Panc1 (cell line): ENCODE measurements around the gene AOC2. TPM values are rescaled to one million over a fixed set of nuclear protein-coding genes. Genes with fewer than 3 reads are reported as not detected.

Source experiments
- ATAC-seq: fragments of 200-7000 bp; cut with Tn5 transposase; 2 replicates; pipeline ENCODE4 v1.9.1; 2020; ENCODE audit warnings: mild to moderate bottlenecking, moderate library complexity
- BruUV-seq: library from RNA; stranded (reverse); fragments of 400-500 nt; replicated peaks from 2 replicates; lab custom pipeline; 2021; lab: Mats Ljungman, UMichigan
- CTCF ChIA-PET: fragments of 300-600 bp; sonication (Branson Sonifier 250); formaldehyde crosslinking; loops from one replicate; lab custom pipeline; 2022; ENCODE audit warnings: antibody characterized with exemption; lab: Charles Lee
- POLR2A ChIA-PET: fragments of 300-600 bp; sonication (Branson Sonifier 250); formaldehyde crosslinking; loops from one replicate; lab custom pipeline; 2022; ENCODE audit warnings: antibody characterized with exemption; lab: Charles Lee
- DNase-seq: peaks from one replicate; pipeline ENCODE4 v3.0.0-alpha.2; 2010; ENCODE audit warnings: low read depth, low spot score
- H3K27ac ChIP-seq: 2 replicates; pipeline ENCODE4 v1.5.1; 2011; ENCODE audit warnings: mild to moderate bottlenecking, low read length, inconsistent platforms
- H3K27me3 ChIP-seq: fragments of 200-500 bp; sonication (Bioruptor generic); 2 replicates; pipeline ENCODE4 v1.6.0; 2014; ENCODE audit warnings: low read length, inconsistent platforms; ENCODE audit not compliant: control insufficient read depth, insufficient read depth
- H3K36me3 ChIP-seq: fragments of 200-500 bp; sonication (Bioruptor generic); 2 replicates; pipeline ENCODE4 v1.5.1; 2014; ENCODE audit warnings: inconsistent platforms, mild to moderate bottlenecking, low read length, moderate library complexity; ENCODE audit not compliant: control insufficient read depth, insufficient read depth
- H3K4me1 ChIP-seq: 2 replicates; pipeline ENCODE4 v1.5.1; 2011; ENCODE audit warnings: inconsistent platforms, mild to moderate bottlenecking, low read length, moderate library complexity; ENCODE audit not compliant: control insufficient read depth, insufficient read depth
- H3K4me3 ChIP-seq, 2 experiments: 2 replicates each; pipeline ENCODE4 v1.5.1; 2011 to 2012; ENCODE audit warnings: low read depth in 2 of 2, low read length in 2 of 2, mild to moderate bottlenecking in 2 of 2, inconsistent platforms in 1 of 2, moderate library complexity in 1 of 2
- H3K9me3 ChIP-seq: fragments of 200-500 bp; sonication (Bioruptor generic); 2 replicates; pipeline ENCODE4 v1.5.1; 2014; ENCODE audit warnings: low read depth, mild to moderate bottlenecking, inconsistent platforms, low read length, moderate library complexity; ENCODE audit not compliant: control insufficient read depth, insufficient read depth
- POLR2AphosphoS5 ChIP-seq: IDR thresholded peaks from 2 replicates; pipeline ENCODE4 v1.6.1; 2012; ENCODE audit warnings: mild to moderate bottlenecking, low read depth, low read length, moderate library complexity
- SIN3A ChIP-seq: IDR thresholded peaks from 2 replicates; pipeline ENCODE4 v1.6.1; 2012; ENCODE audit warnings: low read depth, mild to moderate bottlenecking, low read length, moderate library complexity, borderline replicate concordance; ENCODE audit not compliant: insufficient read depth
- TCF7L2 ChIP-seq: IDR thresholded peaks from 2 replicates; pipeline ENCODE4 v1.6.1; 2011; ENCODE audit warnings: mild to moderate bottlenecking, low read depth, low read length, inconsistent platforms
- in situ Hi-C: cut with HindIII; loops from 2 replicates; pipeline ENCODE4 v1.10.0; 2016; ENCODE audit warnings: low sequenced_read_pairs, low pct_unique_long_range_greater_than_20kb
- intact Hi-C: fragments of 100-400 bp; cut with micrococcal nuclease; formaldehyde crosslinking; loops from one replicate; pipeline ENCODE4 v1.10.0; 2022; ENCODE audit not compliant: unreplicated experiment
- total RNA-seq: library from RNA; stranded (reverse); gene quantifications from one replicate; pipeline ENCODE4 v1.2.1, GENCODE V29; 2021; ENCODE audit not compliant: unreplicated experiment
- TF ChIP-seq, protein P1 (sequence below), 2 experiments: IDR thresholded peaks; 2 replicates each; pipeline ENCODE4 v1.6.1; 2011 to 2012; ENCODE audit warnings: low read depth in 2 of 2, control low read depth in 1 of 2, low read length in 1 of 2, mild to moderate bottlenecking in 1 of 2, moderate library complexity in 1 of 2; ENCODE audit not compliant: insufficient read depth in 1 of 2
- TF ChIP-seq, protein P2 (sequence below): fragments of 450-650 bp; IDR thresholded peaks from 2 replicates; pipeline ENCODE4 v1.5.1; 2017; ENCODE audit warnings: mild to moderate bottlenecking

The AOC2 gene
- total RNA-seq, 1 experiment from 2014 or later: 0.85 TPM

GRCh38 chr17:42891539-42892152, 47.3 kb downstream of the AOC2 start:
- TF ChIP-seq SIN3A: no peak
- no peak for TF ChIP-seq TCF7L2
- intact Hi-C loops (no loop called here), in situ Hi-C loops (no loop called here)
- ChIA-PET POLR2A (no interaction called here), CTCF (no interaction called here)
- ATAC-seq: peak; percentile 76
- H3K9me3 ChIP-seq: no peaks in the 10 kb centered on the region
- BruUV-seq: no TSS peak
- no peaks in the 10 kb centered on the region for H3K27me3 ChIP-seq
- no peaks in the 10 kb centered on the region for H3K4me1 ChIP-seq
- H3K36me3 ChIP-seq: no peaks in the 10 kb centered on the region
- no peak for DNase-seq
- H3K4me3 ChIP-seq: no peak overlapping the region
- H3K27ac ChIP-seq: no peak overlapping the region

DNA sequence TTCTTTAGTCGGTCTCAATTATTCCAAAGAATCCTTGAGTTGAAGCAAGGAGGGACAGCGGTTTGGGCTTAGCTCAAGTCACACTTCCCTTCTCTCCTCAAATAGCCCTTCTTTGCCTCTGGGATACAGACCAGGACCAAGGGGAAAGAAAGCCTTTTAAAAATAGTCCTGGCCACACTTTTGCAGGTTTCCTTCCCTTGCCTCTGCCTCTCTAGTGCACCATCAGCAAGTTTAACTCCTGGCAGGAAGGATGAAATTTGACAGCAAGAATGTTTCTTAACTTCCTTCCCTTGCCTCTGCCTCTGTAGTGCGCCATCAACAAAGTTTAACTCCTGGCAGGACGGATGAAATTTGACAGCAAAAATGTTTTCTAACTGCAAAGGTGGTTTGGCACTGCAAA, 49.0 kb downstream of the AOC2 start:
- ATAC-seq (no peak), DNase-seq (no peak)
- Histone ChIP-seq H3K27me3 (no peaks in the 10 kb centered on the region), H3K36me3 (no peaks in the 10 kb centered on the region), H3K4me1 (no peaks in the 10 kb centered on the region), H3K9me3 (no peaks in the 10 kb centered on the region), H3K27ac (no peak overlapping the region), H3K4me3 (no peak overlapping the region)
- CTCF ChIA-PET: no interaction called here
- POLR2A ChIA-PET: no interaction called here
- intact Hi-C loops: no loop called here
- in situ Hi-C loops: no loop called here
- TF ChIP-seq, protein P1, sequence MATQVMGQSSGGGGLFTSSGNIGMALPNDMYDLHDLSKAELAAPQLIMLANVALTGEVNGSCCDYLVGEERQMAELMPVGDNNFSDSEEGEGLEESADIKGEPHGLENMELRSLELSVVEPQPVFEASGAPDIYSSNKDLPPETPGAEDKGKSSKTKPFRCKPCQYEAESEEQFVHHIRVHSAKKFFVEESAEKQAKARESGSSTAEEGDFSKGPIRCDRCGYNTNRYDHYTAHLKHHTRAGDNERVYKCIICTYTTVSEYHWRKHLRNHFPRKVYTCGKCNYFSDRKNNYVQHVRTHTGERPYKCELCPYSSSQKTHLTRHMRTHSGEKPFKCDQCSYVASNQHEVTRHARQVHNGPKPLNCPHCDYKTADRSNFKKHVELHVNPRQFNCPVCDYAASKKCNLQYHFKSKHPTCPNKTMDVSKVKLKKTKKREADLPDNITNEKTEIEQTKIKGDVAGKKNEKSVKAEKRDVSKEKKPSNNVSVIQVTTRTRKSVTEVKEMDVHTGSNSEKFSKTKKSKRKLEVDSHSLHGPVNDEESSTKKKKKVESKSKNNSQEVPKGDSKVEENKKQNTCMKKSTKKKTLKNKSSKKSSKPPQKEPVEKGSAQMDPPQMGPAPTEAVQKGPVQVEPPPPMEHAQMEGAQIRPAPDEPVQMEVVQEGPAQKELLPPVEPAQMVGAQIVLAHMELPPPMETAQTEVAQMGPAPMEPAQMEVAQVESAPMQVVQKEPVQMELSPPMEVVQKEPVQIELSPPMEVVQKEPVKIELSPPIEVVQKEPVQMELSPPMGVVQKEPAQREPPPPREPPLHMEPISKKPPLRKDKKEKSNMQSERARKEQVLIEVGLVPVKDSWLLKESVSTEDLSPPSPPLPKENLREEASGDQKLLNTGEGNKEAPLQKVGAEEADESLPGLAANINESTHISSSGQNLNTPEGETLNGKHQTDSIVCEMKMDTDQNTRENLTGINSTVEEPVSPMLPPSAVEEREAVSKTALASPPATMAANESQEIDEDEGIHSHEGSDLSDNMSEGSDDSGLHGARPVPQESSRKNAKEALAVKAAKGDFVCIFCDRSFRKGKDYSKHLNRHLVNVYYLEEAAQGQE (IDR thresholded peaks at IDR 0.05; ENCODE audit: insufficient read depth in 1 of 2, low read depth in 2 of 2, low read length in 1 of 2): no peak
- TF ChIP-seq TCF7L2 (no peak), POLR2AphosphoS5 (no peak), SIN3A (no peak)
- TF ChIP-seq, protein P2, sequence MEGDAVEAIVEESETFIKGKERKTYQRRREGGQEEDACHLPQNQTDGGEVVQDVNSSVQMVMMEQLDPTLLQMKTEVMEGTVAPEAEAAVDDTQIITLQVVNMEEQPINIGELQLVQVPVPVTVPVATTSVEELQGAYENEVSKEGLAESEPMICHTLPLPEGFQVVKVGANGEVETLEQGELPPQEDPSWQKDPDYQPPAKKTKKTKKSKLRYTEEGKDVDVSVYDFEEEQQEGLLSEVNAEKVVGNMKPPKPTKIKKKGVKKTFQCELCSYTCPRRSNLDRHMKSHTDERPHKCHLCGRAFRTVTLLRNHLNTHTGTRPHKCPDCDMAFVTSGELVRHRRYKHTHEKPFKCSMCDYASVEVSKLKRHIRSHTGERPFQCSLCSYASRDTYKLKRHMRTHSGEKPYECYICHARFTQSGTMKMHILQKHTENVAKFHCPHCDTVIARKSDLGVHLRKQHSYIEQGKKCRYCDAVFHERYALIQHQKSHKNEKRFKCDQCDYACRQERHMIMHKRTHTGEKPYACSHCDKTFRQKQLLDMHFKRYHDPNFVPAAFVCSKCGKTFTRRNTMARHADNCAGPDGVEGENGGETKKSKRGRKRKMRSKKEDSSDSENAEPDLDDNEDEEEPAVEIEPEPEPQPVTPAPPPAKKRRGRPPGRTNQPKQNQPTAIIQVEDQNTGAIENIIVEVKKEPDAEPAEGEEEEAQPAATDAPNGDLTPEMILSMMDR: no peak
- no TSS peak for BruUV-seq
